Femur (tissue), 1 donor: ENCODE data around the gene COTL1.

ENCODE experiments used
- DNase-seq: peaks from one replicate; pipeline ENCODE4 v3.0.0-alpha.2; 2017

Gene COTL1

DNA sequence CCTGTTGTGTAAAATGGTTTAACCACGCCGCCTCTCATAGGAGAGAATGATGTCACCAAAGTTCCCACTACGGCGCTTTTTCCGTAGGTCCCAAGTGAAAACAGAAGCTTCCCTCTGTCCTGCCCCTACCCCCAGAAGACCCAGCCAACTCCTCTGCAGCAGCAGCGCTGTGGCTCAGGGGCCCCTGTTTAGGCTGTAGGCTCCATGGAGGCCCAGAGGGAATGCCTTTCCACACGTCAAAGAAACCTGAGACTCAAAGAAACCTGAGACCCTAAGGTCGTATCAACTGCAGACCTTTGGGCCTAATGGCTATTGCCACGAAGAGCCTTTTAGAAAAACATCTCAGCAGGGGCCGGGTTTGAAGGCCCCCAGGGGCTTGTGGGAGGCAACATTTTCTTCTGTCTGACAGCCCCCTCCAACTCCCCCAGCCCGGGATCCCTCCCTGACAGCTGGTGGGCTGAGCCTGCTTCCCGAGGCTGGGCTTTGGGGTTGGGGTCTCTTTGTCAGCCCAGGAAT lies 70.3 kb downstream of the COTL1 start:
- DNase-seq: no peak

DNA sequence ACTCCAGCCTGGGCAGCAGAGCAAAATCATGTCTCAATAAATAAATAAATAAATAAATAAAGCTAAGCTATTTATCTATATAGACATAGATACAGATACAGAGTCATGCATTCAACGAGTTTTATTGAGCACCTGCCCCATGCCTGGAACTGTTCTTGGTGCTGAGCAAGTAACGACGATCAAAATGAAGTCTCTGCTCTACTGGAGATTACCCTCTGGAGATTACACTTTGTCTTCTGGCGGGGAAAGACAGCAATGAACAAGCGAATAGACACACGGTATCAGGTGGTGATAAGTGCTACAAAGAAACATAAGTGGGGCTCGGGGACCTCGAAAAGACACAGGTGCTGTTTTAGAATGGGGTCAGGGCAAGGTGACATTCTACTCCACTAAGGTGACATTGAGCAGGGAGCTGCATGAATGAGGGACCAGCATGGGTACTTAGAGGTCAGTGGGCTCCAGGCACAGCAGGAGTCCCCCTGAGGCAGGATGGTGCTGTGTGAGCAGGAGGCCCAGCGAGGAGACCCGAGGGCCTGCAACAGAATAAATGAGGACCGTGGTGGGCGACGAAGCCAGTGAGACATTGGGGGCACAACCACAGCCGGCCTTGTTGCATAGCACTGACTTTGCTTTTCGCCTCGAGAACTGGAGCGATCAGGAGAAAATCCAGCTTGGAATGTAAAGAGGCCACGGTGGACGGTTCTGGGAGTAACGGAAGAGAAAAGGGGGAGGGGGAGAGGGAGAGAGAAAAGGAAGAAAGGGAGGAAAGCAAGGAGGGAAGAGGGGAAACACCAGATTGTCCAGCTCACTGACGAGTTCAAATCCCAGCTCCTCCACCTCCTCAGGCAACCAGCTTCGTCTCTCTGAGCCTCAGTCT lies 71.0 kb downstream of the COTL1 start:
- DNase-seq: no peak

DNA sequence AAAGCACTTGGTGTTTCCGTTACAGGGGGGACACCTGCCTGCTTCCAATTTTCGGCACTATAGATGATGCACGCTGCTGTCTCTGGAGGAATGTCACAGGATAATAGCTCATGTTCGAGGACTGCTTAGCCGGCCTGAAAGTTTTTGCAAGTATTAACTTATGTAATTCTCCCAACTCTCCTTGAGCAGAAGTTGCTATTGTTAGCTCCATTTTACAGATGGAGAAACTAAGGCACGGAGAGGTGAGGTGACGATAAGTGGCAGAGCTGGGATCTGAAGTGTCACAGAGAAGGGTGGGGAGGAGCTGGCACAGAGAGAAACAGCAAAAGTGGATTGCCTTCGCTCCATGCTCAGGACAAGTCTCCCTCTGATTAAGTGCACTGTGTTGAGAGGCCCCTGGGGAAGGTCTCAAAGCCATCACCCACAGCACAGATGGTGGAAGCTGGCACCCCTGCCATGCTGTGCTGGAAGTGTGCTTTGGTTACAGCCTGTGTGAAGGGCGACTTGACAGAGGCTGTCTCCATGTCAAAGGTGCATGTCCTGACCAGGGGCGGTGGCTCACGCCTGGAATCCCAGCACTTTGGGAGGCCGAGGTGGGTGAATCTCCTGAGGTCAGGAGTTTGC lies 72.7 kb downstream of the COTL1 start:
- DNase-seq: no peak

DNA sequence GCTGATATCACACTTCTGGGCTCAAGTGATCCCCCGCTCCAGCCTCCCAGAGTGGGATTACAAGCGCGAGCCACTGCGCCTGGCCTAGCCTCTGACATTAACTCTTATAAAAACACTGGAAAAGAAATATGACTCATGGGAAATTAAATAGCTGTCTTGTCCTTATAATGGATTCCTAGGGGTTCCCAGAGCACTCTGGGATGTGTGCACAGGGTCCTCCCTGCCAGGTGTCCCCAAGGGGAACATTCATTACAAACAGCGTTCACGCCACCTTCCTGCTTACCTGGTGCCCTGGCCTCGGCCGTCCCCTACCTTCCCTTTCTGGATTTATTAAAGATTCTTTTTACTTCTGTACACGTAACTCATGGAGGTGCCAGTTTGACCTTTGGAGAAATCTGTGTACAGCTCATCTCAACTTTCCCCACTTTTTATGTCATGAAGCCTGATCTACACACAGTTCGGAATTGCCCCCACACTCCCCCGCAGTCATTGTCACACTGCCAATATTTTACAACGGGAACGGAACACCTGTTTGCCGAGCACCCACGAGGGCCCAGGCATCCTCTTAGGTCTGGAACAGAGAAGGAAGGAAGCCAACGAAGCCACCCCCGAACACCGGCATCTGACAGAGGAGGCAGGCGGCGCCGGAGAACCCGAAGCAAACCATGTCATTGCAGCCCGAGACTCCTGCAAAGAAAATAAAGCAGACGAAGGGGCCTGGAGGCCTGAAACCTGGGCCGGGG lies 73.7 kb downstream of the COTL1 start:
- no peak for DNase-seq

DNA sequence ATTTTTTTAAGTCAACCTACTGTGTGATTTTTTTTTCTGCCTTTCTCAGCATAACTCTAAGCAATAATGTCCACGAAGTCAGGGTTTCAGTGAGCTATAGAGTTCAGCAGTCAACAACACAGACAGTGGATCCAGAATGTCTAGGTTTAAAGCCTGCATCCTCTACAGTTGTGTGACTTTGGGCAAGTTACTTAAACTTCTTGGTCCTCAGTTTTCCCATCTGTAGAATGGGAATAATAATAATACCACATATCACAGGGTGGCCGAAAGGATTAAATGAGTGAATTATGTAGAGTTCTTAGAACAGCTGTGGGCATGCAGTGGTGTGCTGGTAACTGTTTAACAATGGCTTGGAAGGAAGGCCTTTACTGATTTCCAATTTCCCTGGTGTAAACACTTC lies 74.6 kb downstream of the COTL1 start:
- no peak for DNase-seq

DNA sequence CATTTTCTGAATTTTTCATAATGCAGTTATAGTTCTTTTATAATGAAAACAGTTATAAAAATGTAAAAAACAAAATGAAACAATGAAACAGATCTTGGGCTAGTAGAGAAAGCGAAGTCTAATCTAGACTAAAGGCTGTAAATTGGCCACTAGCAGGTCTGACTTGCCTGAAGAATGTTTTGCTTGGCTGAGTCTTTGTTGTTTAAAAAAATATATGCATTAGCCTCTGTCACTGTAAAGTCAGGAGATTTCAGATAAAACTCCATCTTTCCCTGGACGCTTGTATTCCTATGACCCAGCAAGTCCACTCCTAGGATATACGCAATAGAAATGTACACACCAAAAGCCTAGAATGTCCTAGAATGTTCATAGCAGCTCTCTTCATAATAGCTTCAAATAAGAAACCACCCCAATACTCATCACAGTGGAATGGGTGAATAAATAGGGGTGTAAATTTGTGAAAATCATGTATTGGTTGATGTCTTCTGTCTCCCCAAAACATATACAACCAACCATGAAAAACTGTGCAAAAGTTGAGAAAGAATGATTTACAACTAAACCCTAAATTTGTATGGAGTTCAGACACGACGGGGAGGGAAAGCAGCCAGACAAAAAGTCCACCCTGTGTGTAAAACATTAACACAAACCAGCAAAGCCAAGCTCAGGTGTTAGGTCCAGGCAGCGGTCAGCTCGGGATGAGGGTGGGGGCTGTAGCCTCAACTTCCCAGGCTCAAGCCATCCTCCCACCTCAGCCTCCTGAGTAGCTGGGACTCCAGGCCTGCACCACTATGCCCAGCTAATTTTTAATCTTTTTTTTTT lies 75.7 kb downstream of the COTL1 start:
- no peak for DNase-seq

DNA sequence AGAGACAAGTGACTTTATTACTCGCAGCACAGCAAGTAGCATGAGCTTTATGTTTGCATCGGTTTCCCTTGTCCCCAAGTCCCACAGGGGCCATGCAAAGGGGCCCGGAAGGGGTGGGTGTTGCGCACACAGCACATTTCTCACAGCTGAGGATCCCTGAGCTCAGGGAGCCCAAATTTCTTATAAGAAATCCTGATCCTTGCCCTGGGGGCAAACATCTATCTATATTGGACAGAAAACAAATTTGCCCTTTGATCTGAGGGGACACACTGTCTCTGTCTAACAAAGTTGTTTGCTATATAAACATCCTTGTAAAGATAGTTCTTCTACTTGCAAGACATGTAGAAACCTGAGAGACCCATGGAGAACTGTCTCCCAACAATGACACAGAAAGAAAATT lies 77.7 kb downstream of the COTL1 start:
- DNase-seq: no peak

DNA sequence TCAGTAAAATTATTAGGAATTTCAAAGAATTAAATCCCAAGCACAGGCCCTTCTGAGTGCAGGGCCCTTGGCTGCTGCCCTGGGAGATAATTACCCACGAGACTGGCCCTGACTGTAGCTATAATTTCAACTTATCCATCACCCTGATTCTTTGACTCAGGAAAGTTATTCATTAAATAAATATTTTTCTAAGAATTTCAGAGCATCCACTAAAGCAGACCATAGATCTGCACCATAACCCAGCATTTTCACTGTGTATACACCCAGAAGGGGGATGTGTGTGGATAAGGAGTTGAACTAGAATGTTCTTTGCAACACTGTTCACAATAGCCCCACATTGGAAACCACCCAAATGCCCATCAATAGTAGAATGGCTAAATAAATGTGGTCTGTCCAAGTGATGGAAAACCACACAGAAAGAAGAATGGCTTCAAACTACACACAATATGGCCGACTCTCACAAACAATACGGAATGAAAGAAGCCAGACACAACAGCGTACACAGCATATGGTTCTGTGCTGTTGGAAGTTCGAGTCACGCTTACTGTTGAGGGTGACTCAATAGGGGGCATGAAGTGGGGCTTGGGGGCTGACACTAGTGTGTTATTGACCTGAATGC lies 79.5 kb downstream of the COTL1 start:
- no peak for DNase-seq

DNA sequence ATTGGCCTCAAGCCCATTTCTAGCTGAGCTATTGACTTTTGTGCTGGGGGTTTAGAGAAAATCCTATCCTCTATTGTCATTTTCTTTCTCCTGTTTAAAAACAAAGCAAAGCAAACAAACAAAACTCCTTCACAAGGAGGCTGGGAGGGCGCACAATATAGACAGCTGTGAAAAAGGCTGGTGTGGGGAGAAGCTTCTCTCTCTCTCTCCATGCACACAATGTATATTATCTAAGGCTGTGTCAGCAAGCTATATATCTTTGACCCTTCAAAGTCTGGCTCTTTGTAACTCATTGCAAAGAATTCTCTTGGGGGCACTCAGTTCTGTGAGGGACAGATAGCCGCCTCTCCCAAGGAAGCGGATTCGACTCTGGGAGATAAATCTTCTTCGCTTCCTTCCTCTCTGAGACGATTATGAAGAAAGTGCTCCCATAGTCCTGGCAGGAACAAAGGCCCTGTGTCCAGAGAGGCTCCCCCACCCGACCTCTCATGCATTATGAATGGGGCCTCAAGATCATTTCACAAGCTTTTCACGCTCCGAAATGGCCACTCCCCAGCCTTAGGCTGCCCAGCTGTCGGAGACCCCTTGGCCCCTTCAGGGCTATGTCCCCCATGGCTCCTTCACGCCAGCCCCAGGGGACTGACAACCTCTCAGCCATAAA lies 80.3 kb downstream of the COTL1 start:
- no peak for DNase-seq

DNA sequence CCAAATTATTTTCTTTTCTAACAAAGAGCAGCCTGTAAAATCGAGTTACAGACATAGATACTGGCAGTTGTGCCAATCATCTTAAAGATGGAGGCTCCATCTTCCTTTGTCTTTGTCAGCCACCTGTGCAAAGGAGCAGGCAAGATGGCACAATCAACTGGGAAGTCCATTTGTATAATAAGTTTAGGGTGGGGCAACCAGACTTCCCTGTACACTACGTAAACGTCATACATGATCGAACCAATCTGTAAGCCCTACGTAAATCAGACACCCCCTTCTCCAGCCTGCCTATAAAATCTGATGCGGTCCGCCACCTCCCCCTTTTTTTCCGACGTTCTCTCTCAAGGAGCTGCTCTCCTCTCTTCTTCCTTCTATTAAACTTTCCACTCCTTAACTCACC lies 82.0 kb downstream of the COTL1 start:
- DNase-seq: no peak

DNA sequence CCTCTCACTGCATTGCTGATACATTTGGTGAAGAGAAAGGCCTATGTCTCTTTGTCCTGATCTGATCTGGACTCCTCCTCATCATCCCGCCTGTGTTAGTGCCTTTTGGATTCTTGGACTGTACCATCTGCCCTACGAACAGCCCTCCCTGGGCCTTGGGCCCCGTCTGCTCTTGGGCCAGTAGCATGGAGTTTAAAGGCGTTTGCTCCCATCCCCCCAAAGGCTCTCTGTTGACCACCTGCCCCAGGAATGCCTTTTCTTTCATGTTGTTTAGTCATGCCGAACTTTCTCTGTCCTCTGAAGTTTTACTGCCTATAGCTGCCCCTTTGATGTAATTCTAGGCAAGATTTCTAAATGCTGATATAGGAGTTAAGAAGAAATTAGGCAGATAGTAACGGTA lies 82.5 kb downstream of the COTL1 start:
- no peak for DNase-seq

DNA sequence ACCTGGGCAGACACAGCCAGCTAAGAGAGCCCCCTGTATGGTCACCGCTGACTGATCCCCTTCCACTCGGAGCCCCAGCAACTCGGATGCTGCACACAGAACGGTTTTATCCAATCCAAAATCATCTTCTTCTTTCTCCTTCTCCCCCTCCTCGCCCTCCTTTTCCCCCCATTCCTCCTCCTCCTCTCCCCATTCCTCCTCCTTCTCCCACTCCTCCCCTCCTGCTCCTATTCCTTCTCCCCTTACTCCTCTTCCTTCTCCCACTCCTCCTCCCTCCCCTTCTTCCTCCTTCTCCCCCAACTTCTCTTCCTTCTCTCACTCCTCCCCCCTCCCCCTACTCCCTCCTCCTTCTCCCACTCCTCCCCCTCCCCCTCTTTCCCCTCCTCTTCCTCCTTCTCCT lies 83.1 kb downstream of the COTL1 start:
- DNase-seq: no peak

DNA sequence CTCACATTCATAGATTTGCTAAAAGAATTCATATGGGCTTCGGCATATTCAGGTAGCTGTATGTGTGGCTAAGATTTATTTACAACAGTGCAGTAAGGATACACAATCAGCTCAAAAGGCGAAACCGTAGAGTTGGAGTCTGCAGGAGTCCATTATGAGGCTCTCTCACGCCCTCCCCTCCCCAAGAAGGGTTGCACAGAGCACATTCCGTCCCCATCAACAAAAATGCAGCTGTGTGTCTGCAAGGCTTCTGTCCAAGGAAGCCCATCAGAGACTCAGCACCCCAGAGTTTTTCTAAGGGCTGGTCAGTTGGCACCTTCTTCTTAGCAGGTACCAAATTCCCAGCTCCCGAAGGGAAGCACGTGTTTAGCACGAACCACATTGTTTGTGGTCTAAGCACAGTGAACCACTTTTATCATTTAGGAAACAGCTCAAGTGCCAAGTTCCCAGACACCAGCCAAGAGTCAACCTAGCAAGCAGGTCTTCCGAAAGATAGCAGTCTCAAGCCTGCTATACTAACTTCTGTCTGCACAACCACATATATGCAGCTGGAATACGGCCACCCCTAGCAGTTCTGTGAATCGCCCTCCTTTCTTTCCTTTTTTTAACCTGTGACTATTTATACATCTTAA lies 84.9 kb downstream of the COTL1 start:
- DNase-seq: no peak

DNA sequence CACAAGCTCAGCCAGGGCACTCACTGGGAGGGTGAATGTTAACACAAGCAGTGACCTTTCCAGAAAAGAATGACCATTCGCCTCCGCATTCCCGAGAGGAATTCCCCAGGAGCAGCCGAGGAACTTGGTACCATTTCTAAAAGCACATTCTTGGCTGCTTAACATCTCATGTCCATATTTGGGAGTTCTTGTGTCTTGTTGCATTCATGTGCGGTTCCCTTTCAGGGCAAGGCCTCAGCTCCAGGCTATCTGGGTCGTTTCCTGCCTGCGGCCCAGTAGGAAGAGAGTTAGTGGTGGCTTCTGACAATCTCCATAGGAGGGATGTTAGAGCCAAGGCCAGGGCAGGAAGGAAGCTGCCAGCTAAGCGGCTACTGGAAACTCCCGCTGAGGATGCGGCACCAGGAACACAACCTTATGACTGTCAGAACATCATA lies 85.6 kb downstream of the COTL1 start:
- DNase-seq: peak; percentile 80

DNA sequence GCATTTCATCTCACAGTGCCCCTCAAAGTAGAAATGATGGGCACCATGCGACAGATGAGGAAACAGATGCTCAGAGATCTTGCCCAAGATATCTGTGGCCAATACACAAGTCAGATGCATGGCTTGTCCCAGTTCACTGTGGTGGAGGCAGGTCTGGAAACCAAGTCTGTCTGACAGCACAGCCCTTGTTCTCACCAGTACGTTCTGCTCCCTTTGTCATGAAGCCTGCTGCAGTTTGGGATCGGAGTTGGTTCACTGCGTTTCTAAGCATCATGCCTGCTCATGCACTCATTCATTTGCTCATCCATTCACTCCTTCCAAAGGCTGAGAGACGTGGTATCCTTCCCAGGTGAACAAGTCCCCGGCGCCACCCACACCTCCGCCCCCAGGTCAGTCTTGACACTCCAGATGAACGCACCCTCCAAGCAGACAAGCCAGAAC lies 86.2 kb downstream of the COTL1 start:
- DNase-seq: no peak

DNA sequence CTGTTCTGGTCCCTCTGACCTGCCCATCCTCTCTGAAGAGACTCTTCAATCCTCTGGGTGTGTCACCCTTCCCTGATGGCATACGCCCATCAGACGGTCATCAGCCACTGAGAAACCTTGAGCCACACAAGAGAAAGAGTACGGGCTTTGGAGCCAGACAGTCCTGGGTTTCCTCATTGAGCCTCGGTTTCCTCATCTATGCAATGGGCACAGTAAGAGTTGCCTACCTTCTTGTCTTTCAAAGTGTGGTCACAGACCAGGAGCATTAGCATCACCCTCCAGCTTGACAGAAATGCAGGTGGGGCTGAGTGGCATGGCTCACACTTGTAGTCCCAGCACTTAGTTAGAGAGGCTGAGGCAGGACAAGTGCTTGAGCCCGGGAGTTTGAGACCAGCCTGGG lies 87.3 kb downstream of the COTL1 start:
- no peak for DNase-seq

DNA sequence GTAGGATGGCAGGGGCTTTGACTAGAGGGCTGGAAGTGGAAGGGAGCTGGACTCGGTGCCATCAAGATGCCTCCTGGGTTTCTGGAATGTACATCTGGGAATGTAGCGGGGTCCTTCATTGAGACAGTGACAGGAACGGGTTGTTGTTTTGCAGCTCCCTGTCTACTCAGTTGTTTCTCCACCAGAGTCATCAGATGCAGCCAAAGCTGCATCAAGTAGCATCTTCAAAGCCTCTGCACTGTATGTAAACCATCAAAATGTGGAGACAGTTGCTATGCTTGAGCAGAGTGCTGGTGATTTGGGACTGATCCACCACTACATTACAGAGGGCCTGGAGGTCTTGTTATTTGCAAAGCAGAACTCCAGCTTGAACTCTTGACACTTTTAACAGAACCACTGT lies 88.3 kb downstream of the COTL1 start:
- no peak for DNase-seq

DNA sequence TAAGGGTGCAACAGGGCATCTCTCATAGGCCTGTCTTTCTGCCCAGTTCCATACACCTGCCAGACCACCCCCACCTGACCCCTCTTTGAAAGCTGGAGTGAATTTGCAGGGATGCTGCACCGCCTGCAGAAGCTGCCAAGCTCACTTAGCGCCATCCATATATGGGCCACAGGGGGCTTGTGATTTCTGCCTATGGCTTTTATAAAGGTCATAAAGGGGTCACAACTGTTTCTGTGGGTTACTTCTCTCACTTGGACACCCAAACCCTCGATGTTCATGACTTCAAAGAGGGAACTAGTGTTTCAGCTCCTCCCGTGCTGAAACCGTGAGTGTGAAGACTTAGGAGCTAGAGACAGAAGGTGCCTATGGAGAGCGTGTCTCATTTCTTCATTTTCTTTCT lies 89.6 kb downstream of the COTL1 start:
- no peak for DNase-seq

DNA sequence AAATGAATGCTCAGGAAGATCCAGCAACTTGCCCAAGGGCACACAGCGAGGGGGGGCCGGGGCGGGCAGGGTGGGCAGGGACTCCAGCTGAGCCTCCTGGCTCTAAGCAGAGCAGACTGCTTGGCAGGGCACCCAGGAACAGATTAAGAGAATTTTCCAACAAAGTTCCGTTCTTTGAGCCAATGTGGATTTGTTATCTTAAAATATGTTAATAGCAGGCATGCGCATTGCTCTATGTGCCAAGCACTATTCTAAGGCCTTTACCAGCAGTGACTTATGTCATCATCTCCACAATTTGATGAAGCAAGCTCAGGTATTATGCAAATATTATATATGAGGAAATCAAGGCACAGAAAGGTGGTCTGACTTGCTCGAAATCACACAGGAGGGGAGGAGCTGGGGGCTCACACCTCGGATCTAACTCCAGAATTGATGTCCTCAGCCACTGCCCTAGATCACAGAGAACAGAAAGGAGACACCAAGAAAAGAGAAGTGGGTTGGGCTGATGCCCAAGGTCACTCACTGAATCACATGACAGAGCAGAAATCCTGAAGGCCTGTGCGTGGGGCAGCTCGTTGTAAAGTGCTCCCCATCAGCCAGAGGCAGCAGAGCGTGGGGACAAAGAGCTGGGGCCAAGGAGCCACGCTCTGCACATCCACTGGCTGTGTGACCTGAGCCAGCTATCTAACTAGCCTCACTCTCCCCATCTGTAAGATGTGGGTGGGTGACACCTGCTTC lies 90.2 kb downstream of the COTL1 start:
- DNase-seq: no peak

DNA sequence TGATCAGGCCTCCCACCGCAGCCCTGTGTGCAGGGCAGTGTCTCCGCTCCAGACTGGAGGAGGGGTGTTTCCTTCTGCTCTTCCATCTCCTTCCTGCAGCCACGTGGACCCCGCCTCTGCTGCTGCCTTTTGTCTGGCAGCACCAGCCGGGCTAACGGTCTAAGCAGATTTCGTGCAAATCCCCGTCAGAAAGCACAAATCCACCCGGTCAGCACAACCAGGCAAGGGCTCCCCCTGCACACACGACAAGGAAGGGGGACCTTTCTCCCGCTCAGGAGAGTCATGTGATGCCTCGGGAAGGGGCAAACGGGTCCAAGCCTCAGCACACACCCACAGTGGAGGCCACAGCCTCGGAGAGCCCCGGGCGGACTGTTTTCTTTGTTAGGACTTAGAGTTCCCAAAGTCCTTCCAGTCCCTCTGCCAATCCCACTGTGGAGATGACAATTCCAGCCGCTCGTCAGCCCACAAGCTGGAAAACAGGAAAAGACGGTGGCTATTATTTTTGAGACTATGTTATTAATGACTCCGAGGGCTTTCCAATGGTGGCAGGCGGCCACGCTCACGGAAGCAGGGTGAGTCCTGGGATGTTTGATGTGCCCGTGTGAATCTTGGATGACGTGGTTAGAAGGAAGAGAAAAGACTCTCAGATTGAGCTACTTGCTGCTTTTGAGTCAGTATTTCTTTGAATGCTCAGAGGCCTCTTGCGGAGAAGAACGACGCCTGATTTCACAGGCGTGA lies 90.9 kb downstream of the COTL1 start:
- DNase-seq: peak; percentile 80
